Peyer's patch (tissue), 4 donors: ENCODE measurements around the gene CD52.

ENCODE experiments used
- POLR2A ChIP-seq, 2 donors: fragments of 450-650 bp; IDR thresholded peaks; one replicate each; pipeline ENCODE4 v1.5.1; 2017; ENCODE audit warnings: antibody characterized with exemption in 2 of 2, mild to moderate bottlenecking in 2 of 2, moderate library complexity in 2 of 2
- TF ChIP-seq, protein P1 (sequence below), 6 experiments: fragments of 450-650 bp in 4 of 6; fragments of 200-600 bp in 2 of 6; sonication (generic) in 1 of 6; IDR thresholded peaks; one replicate each; pipeline ENCODE4 v1.5.1; 2017 to 2019; ENCODE audit warnings: antibody characterized with exemption in 6 of 6, mild to moderate bottlenecking in 3 of 6, moderate library complexity in 1 of 6

DNA sequence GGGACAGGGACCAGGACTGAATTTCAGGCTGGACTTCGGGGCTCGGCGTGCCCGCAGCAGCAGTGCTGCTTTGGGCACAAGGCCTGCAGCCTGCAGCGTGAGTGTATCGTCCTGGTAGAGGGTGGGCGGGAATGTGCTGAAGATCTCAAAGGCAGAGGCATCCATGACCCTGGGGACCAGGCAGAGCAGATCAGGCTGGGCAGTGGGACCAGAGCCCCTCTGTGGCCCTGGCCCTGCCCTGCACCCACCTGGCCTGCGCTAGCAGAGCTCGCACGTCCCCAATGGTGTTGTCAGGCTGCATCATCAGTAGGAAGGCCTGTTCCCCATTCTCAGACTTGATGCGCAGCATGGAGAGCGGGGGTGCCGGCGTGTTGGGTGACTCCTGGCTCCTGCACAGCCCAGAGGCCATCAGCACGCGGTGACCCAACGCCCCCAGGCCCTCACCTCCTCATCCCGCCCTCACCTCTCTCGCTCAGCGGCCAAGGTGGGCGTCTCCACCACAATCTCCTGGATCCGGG is 35.3 kb upstream of the CD52 start:
- TF ChIP-seq, protein P1, sequence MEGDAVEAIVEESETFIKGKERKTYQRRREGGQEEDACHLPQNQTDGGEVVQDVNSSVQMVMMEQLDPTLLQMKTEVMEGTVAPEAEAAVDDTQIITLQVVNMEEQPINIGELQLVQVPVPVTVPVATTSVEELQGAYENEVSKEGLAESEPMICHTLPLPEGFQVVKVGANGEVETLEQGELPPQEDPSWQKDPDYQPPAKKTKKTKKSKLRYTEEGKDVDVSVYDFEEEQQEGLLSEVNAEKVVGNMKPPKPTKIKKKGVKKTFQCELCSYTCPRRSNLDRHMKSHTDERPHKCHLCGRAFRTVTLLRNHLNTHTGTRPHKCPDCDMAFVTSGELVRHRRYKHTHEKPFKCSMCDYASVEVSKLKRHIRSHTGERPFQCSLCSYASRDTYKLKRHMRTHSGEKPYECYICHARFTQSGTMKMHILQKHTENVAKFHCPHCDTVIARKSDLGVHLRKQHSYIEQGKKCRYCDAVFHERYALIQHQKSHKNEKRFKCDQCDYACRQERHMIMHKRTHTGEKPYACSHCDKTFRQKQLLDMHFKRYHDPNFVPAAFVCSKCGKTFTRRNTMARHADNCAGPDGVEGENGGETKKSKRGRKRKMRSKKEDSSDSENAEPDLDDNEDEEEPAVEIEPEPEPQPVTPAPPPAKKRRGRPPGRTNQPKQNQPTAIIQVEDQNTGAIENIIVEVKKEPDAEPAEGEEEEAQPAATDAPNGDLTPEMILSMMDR (IDR thresholded peaks at IDR 0.05): no peak
- TF ChIP-seq POLR2A (IDR thresholded peaks at IDR 0.05): no peak
